Right ventricle myocardium inferior (tissue), 1 donor: ENCODE data around the gene VIPR1. TPM values are rescaled to one million over a fixed set of nuclear protein-coding genes. Genes with fewer than 3 reads are reported as not detected.
A peak's percentile ranks its signal among the peaks of the same experiment; 100 is the strongest.

ENCODE experiments used
- ATAC-seq: fragments of 200-7000 bp; cut with Tn5 transposase; one replicate; pipeline ENCODE4 v1.9.1; 2020; ENCODE audit warnings: mild to moderate bottlenecking, moderate library complexity
- DNase-seq: peaks from one replicate; pipeline ENCODE4 v3.0.0; 2021; ENCODE audit errors: missing footprints
- intact Hi-C: fragments of 100-400 bp; cut with DNase I; formaldehyde crosslinking; loops from one replicate; pipeline ENCODE4 v1.11.0; 2022
- total RNA-seq: library from RNA; stranded (reverse); fragmentation: NEBNext Ultra II Directional; extraction: Animal tissue kit (Norgen Biotek cat#: 25700); gene quantifications from one replicate; pipeline ENCODE4 v1.2.1, GENCODE V29; 2021
- donor health status: DM: no; HTN: yes; CAD: no; lungs with severe emphysema.

The VIPR1 gene
- total RNA-seq, 1 donor from 2014 or later, result 2.1 TPM

DNA sequence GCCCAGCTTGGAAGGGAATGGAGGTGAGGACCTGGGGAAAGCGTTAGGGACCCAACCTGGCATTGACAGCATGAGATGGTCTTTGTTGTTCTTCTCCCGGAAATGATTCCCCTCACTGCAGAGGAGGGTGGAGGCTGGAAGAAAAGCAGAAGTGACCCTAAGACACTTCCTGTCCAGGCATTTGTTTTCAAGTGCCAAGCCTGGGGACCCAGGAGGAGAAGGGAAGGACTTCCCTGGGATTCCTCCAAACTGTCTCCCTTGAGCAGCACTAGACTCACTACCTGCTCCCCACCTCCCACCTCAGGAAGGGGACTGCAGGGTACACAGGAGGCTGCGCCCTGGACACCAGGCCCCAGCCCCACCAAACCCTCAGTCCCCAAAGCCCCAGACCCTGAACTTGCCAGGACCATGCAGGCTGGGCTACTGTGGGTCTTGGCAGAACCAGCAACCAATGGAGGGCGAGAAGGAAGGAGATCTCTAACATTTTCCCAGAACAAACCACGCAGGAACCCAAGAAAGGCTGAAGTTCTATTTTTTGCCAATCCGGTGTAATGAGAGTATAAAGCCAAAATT, 9.8 kb upstream of the VIPR1 start:
- DNase-seq, result no peak
- ATAC-seq, result peak; percentile 30
- intact Hi-C loops, result no loop called here

GRCh38 chr3:42493126-42493797, 9.2 kb upstream of the VIPR1 start:
- DNase-seq (no peak), ATAC-seq (no peak)
- intact Hi-C loops, result no loop called here

DNA sequence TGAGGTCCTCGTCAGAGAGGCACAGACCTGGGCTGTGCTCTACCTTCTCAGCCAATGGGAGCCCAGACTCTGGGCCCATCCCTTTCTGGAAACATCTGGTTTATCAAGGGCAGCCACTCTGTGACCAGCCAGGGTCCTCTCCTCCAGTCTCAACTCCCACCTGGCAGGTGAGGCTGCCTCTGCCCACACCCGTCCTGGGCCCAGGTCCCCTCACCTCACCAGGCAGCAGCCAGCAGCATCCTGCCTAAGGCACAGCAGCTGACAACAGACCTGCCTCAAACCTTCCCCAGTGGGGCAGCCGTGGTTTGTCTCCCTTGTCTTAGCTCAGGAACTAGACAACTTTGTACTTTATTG, 8.7 kb upstream of the VIPR1 start:
- no peak for ATAC-seq
- no peak for DNase-seq
- intact Hi-C loops, result no loop called here

- intact Hi-C loops, result no loop called here
- DNase-seq, result no peak
- no peak for ATAC-seq
Observed at GRCh38 chr3:42495393-42495792, 7.0 kb upstream of the VIPR1 start.

DNA sequence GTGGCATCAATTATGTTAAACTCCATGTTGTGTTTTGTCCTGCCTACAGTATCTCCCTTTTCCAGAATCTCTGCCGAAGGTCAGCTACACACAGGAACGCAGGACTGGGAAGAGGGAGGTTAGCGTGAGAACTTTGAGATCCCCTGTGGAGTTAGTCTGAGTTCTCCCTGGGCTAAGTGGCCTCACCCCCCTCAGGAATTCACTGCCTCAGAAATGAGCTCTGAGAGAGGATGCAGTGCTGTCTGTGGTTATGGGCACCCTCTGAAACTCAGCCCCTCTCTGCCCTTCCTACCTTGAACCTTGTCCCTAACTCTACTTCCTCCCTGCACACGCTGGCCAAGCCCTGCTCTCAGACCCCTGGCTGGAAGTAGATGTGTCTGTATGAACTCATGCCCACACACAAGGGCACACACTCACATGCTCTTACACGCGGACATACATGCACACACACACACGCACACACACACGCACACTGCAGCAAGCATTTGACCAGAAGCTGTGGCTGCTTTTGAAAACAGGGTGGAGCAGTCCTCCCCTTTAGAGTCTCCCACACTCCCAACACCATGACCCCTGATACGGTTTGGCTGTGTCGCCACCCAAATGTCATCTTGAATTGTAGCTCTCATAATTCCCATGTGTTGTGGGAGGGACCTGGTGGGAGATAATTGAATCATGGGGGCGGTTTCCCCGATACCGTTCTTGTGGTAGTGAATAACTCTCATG, 5.3 kb upstream of the VIPR1 start:
- intact Hi-C loops, result no loop called here
- no peak for DNase-seq
- no peak for ATAC-seq

GRCh38 chr3:42498034-42498433, 4.4 kb upstream of the VIPR1 start:
- no peak for ATAC-seq
- intact Hi-C loops, result no loop called here
- DNase-seq, result no peak

GRCh38 chr3:42498791-42499477, 3.5 kb upstream of the VIPR1 start:
- intact Hi-C loops, result no loop called here
- ATAC-seq (no peak), DNase-seq (no peak)

- intact Hi-C loops, result no loop called here
- ATAC-seq (no peak), DNase-seq (no peak)
Observed at GRCh38 chr3:42499478-42499871, 3.0 kb upstream of the VIPR1 start.

DNA sequence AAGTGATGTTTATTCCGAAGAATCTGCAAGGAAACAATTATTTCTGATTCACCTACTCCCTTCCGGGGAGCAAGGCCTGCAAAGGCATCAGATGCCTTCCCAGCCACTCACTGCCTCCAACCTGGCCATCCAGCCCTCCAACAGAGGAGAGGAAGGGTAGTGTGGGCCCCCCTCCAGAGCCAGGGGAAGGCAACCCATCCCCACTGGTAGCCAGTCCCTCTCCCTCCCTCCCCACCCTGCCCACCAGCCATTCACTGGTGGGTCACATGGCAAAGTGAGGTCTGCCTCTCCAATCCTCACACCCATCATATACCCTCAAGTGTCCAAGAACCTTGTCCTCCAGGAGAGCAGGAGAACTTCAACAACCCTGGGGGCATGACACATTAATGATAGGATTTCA, 2.4 kb upstream of the VIPR1 start:
- no peak for ATAC-seq
- DNase-seq, result no peak
- intact Hi-C loops, result loop anchor here (2.0 kb wide), 1 partner anchor 47 kb away; no protein-coding TSS in a partner anchor

DNA sequence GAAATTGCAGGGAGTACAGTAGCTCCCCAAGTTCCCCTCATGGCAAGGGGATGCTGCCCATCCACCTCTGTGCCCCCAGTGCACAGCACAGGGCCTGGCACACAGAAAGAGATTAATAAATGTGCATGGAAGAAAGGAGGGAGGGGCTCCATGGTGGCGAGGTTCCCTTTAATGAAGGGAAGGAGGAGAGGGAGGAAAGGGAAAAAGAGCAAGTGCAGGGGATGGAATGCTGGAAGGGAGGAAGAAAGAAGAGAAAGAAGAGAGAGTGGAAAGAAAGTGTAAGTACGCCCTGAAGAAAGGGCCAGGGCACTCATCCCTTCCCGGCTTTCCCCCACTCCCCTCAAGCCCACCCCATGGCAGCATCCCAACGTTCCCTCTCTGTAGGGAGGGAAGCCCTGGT, 1.5 kb upstream of the VIPR1 start:
- ATAC-seq (no peak), DNase-seq (no peak)
- intact Hi-C loops, result loop anchor here (2.0 kb wide), 1 partner anchor 46 kb away; no protein-coding TSS in a partner anchor

DNA sequence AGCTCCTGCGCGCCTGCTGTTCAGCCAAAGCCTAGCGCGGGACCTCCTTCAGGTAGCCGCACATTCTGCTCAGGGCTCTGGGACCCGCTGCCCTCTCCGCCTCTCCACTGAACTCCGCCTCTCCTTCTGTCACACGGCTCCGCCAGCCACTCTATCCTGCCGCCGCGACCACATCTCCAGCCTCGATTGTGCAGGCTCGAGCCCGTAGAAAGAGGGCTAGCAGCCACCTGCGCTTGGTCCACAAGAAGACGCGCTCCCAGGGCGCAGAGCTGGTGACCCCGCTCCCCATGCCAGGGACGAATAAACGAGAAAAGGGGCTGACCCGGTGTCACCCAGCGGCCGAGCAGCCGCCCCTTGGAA, 1.1 kb upstream of the VIPR1 start:
- DNase-seq, result no peak
- intact Hi-C loops, result loop anchor here (2.0 kb wide), 1 partner anchor 46 kb away; no protein-coding TSS in a partner anchor
- ATAC-seq, result no peak

- ATAC-seq, result peak; percentile 79
- intact Hi-C loops, result loop anchor here (2.0 kb wide), 2 partner anchors 37 to 45 kb away; no protein-coding TSS in a partner anchor
- DNase-seq, result peak; percentile 83
Observed at GRCh38 chr3:42501681-42502428, 588 bp upstream of the VIPR1 start.

DNA sequence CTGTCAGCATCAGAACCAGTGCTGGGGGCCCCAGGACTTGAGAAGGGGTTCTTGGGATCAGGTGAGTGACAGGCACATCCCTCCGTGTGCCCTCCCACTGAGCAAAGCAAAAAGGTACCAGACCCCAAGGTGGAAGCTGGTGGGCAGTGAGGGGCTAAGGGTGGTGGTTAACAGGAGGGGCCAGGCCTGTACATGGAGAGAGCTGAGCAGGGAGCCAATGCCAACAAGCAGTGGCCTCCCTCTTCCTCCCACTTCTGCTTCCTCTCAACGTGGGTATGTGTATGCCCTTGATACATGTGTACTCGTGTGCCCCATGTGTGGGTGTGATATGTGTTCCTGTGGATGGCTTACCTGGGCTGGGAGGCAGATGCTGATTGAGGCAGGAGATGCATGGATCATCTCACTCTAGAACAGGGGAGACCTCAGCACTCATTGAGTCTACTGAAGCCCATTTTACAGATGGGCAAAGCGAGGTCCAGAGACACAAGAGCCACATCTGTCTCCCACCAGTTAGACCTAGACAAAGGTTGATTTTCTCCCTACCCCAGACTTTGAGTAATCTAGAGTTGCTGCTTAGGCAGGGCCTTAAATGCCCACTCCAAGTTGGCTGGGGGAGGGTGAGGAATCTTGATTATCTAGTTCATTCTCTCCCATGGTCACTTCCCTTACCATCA, 945 bp downstream of the VIPR1 start:
- DNase-seq (no peak), ATAC-seq (no peak)
- intact Hi-C loops, result loop anchor here (2.0 kb wide), 1 partner anchor 35 kb away; no protein-coding TSS in a partner anchor

DNA sequence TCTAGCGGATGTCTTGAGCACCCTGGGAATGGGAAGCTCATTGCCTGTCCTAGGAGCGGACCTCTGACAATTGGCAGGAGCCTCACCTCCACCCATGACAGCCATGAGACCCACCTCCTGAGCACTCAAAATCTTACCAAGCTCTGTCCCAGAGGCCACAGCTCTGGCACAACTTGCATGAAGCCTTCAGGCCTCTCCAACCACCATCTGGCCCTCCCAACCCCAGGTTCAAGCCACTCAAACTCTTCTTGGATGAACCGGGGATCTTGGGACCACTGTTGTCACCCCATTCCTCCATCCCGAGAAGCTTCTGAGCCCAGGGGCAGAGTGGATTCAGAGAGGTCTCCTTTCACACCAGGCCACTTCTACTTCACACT, 1.5 kb downstream of the VIPR1 start:
- ATAC-seq (no peak), DNase-seq (no peak)
- intact Hi-C loops, result loop anchor here (2.0 kb wide), 1 partner anchor 35 kb away; no protein-coding TSS in a partner anchor

GRCh38 chr3:42504334-42505127, 2.1 kb downstream of the VIPR1 start:
- intact Hi-C loops, result loop anchor here (5.0 kb wide), 1 partner anchor 248 kb away; no protein-coding TSS in a partner anchor
- ATAC-seq, result no peak
- DNase-seq, result no peak

GRCh38 chr3:42505128-42505848, 2.8 kb downstream of the VIPR1 start:
- ATAC-seq (no peak), DNase-seq (no peak)
- intact Hi-C loops, result loop anchor here (5.0 kb wide), 1 partner anchor 247 kb away; no protein-coding TSS in a partner anchor
